ENCODE measurements around the gene RCAN1.

The RCAN1 gene

GRCh38 chr21:34545079-34545884 lies 69.6 kb downstream of the RCAN1 start:
- no peak for DNase-seq (ENCODE audit: extremely low read depth in 1 of 2, low read depth in 1 of 2)

- no peak for DNase-seq (ENCODE audit: extremely low read depth in 1 of 2, low read depth in 1 of 2)
Observed at GRCh38 chr21:34544032-34544496, 70.8 kb downstream of the RCAN1 start.

DNA sequence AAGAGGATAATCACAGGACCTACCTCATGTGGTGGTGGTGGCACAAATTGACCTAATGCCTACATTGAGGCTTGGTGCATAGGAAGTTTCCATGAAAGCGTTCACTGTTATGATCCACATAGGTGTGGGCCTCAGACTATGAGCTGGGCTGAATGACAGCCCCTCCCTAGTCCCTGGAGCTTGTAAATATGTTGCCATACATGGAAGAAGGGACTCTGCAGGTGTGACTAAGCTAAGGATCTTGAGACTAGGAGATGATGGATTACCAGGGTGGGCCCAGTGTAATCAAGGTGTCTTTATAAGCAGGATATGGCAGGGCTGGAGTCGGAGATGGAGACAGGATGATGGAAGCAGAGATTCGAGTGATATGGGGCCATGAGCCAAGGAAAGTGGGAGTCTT lies 71.9 kb downstream of the RCAN1 start:
- no peak for DNase-seq (ENCODE audit: extremely low read depth in 1 of 2, low read depth in 1 of 2)

DNA sequence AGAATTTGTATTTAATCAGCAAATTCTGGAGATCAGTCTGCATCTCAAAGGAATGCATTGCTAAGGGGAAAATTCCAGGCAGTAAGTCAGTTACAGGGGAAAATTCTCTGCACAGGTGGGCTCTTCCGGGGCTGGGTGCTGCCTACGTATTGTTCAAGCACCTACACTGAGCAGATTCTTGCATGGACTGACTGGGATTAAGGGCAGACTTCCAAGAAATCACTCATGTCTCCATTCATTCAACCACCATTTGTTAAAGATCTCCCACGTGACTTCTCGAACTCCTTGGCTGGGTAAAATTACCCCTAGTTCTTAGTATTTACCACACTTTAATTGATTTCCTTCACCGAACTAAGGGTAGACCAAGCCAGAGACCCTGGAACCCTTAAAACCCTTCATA lies 74.7 kb downstream of the RCAN1 start:
- no peak for DNase-seq (ENCODE audit: extremely low read depth in 1 of 2, low read depth in 1 of 2)

DNA sequence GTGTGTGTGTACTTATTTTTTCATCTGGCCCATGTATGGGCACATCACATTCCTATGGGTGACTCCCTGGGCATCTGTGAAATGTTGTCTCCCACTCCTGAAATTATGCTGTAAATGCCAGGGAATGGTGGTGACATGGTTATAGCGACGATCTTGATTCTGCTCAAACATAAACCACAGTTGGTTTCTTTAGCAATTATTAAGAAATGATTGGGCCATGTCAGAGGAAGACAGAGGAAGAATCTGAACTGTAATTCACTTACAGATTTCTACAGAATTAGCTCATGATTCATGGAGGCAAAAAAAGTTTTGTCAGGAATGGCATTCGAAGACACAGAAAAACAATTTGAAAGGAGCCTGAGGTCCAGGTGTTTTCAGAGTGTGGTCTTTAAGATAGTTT lies 77.1 kb downstream of the RCAN1 start:
- DNase-seq (ENCODE audit: extremely low read depth in 1 of 2, low read depth in 1 of 2): no peak

DNA sequence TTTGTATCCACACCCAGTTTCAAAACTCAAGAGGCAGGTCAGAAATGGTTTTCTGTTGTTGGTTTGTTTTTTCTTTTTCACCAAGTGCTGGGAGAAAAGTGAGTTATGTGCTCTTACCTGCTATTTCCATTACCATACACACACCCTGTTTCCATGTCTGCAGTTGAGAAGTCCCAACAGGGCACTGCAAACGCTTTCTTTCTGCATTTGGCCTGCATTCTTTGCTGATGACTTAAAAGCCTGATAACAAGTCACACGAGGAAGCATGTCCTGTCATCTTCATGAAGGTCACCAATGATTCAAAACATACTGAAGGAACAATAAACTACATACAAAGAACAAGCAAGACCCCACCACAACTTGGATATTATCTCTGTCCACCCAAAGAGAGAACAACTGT lies 78.1 kb downstream of the RCAN1 start:
- no peak for DNase-seq (ENCODE audit: extremely low read depth in 1 of 2, low read depth in 1 of 2)

- DNase-seq (ENCODE audit: extremely low read depth in 1 of 2, low read depth in 1 of 2): no peak
Observed at GRCh38 chr21:34536311-34536710, 78.6 kb downstream of the RCAN1 start.

DNA sequence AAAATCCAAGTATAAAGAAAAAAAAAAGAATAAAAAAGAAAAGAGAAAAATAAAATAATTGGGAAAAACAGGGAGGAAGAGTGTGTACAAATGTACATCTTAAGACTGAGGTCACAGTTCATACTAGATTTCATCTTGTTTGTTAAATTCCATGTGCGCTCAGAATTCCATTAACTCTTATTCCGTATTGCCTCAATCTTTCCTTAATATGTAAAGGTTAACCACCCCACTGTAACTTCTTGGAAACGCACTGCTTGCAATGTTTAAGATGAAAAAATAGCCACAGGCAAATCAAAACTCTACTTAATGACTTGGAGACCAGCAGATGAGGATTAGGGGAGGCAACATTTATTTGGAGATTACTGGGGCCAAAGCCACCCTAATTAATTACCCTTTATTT lies 79.0 kb downstream of the RCAN1 start:
- no peak for DNase-seq (ENCODE audit: extremely low read depth in 1 of 2, low read depth in 1 of 2)

DNA sequence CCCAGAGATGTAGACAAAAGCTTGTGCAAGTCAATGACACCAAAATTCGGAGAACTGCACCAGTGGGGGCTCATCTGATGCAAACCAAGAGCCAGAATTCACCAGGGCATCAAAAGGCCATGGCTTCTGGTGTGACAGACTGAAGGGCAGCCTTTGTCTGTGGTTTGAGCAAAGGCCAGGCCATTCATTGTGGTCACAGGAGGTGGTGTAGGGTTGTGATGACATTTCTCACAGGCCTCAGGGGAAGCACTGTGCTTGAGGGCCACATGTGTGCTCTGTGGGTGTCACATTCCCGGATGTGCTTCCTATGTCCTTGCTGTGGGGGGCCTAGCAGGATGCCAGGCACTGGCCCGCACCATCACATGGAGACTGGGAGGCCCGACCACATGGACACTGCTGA lies 80.4 kb downstream of the RCAN1 start:
- no peak for DNase-seq (ENCODE audit: extremely low read depth in 1 of 2, low read depth in 1 of 2)

DNA sequence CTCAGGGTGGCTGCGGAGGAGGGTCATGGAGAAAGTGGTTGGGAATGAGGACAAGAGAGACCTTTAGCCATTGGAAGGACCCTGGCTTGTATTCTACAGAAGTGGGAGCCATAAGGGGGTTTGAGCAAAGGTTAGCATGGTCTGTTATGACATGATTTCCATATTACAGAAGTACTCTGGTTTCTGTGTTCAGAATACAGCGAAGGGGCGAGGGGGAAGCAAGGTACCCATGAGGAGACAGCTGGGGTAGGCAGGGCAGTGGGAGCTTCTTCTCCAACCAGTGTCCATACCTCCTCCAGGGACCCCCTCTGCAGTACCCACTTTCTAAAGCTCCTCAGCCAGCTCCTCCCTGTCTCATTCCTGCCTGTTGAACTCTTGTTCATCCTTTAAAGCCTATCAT lies 81.0 kb downstream of the RCAN1 start:
- no peak for DNase-seq (ENCODE audit: extremely low read depth in 1 of 2, low read depth in 1 of 2)

DNA sequence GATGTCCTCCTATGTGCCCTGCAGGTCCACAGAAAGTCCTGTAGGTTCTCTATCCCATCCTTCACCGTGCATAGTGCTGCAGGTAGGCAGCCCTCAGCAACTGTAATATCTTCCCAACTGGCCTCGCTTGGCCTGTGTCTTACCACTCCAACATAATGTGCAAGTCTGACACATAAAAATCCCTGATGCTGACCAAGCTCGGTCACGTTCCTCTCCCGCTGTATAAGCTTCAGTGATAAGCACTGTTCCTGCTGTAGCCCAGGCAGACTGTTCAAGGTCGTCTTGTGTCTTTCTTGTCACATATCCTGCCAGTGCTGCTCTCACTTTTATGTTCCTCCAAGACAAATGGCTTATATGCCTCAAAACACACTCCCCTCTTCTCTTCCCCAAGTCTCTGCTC lies 83.5 kb downstream of the RCAN1 start:
- no peak for DNase-seq (ENCODE audit: extremely low read depth in 1 of 2, low read depth in 1 of 2)

GRCh38 chr21:34530261-34530660 lies 84.7 kb downstream of the RCAN1 start:
- DNase-seq (ENCODE audit: extremely low read depth in 1 of 2, low read depth in 1 of 2): no peak

DNA sequence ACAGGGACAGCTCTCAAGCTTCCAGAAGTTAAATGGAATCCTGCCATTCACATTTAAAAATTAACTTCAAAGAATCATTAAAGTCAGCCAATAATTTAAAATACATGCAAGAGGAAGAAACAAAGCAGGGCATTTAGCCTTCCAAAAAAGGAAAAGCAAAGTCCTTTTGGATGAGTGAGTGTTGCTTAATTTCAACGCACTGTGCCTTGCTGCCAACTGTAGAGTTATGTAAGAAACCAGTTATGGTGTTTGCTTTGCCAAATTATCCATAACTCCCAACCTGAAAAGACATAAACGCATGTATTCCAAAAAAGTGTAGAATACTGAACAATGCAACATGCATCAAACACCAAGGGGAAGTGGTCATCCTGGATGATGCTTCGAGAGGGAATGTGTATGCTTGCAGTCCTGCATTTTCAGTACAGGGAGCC lies 86.8 kb downstream of the RCAN1 start:
- no peak for DNase-seq (ENCODE audit: extremely low read depth in 1 of 2, low read depth in 1 of 2)

- no peak for DNase-seq (ENCODE audit: extremely low read depth in 1 of 2, low read depth in 1 of 2)
Observed at GRCh38 chr21:34526618-34527290, 88.2 kb downstream of the RCAN1 start.

DNA sequence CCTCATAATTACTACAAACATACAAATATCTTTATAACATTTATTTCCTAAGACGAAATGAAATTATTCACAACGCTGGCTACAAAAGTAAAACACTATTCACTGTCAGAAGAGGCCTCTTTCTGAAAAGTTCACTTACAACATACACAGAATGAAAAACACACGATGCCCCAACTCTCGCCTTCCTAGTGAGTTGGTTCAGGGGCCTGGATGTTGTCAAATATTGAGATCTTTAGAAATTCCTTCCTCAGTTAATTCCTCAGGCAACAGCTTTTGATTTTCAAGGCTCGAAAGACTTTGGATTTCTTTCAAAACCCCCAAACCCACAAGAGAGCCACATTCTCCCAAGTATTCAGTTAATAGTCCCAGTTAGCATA lies 88.7 kb downstream of the RCAN1 start:
- no peak for DNase-seq (ENCODE audit: extremely low read depth in 1 of 2, low read depth in 1 of 2)

GRCh38 chr21:34524646-34525601 lies 90.0 kb downstream of the RCAN1 start:
- DNase-seq (ENCODE audit: extremely low read depth in 1 of 2, low read depth in 1 of 2): no peak

GRCh38 chr21:34523019-34523555 lies 91.8 kb downstream of the RCAN1 start:
- DNase-seq (ENCODE audit: extremely low read depth in 1 of 2, low read depth in 1 of 2): no peak

DNA sequence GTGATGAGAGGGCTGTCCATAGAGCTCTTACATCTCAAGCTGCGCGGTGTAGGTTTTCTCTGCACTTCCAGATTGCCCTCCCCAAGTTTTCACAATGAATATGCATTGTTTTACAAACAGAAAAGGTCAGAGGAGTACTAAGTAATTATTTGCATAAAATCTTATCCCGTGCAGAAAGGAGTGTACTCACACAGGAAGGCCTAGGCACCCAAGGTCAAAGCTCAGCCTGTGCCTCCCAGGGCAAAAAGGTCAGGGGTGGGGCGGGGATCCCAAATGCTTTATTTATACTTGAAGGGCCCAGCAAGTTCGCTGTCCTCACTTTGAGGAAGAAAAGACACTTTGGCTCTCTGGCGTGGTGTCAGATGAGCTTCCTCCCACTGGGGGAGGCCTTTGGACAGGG lies 92.6 kb downstream of the RCAN1 start:
- no peak for DNase-seq (ENCODE audit: extremely low read depth in 1 of 2, low read depth in 1 of 2)

DNA sequence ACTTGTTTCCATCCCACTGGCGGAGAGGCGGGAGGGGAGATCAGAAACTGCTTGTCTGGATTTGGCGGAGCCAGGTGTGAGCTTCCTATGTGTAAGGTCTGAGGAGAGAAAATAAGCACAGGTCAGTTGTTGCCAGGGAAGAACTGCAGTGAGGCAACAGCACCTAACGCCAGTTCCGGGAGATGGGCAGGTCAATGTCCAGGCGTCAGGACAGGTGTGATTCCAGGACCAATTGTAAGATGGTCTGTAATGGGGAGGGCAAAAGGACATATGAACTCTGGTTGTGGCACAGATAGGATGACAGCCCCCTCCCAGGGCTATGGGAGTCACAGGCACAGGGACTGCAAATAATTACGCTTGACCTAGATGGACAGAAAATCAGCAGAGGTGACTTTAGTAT lies 93.4 kb downstream of the RCAN1 start:
- DNase-seq (ENCODE audit: extremely low read depth in 1 of 2, low read depth in 1 of 2): no peak

DNA sequence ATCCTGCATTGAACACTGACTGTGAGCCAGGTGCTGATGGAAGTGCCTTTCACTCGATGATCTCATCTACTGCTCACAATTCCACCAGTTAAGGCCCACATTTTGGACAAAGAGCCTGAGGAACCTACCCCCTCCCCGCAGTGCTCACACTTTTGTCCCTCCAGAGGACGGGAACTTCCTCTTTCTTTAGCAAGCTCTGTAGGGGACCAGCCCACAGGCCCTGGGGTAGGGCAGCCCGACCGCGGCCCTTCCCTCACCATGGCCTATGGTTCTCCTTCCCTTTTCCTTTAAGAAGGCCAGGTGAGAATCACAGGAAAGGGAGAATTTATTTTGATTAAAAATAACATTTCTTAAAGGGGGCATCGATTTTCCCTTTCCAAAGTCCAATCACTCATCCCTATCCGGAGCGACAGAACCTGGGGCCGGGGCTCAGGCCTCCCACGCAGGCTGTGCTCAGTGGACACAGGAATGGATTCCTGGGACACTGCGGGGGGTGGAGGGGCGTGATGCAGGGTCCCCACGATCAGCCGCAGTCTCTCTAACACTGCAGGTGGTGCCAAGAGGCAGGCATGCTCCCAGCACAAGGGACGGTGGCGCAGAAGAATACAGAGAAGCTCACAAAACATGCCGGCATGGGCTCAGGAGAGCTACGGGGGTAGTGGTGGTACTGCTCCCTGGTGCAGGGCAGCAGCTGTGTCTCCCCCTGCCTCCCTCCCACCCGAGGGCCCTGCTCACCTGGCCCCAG lies 94.0 kb downstream of the RCAN1 start:
- no peak for DNase-seq (ENCODE audit: extremely low read depth in 1 of 2, low read depth in 1 of 2)
